ENCODE data around the gene LENG8.

- TF ChIP-seq EZH2 (IDR thresholded peaks at IDR 0.05; ENCODE audit: borderline replicate concordance, low read depth, low read length, severe bottlenecking) (no peak), CTCF (IDR thresholded peaks at IDR 0.05; ENCODE audit: borderline replicate concordance, extremely low read depth, low read length, poor library complexity, severe bottlenecking) (no peak)
Measured at GRCh38 chr19:54424660-54425381, 24.2 kb upstream of the LENG8 start.
